SHP77 (cell line): Measurements from ENCODE around the gene MYH16.
"Not testable (repeated sequence)": the region's sequence is repeated elsewhere in the genome, so short reads cannot be mapped to it uniquely, and the experiment has no call there.

Source experiments
- DNase-seq, 2 experiments: peaks; one replicate each; lab custom pipeline; 2025; lab: John Stamatoyannopoulos, UW

MYH16 gene

GRCh38 chr7:99258501-99258900, 14.1 kb upstream of the MYH16 start:
- no peak for DNase-seq

- no peak for DNase-seq
Measured at GRCh38 chr7:99260395-99260794, 12.2 kb upstream of the MYH16 start.

GRCh38 chr7:99261646-99262045, 11.0 kb upstream of the MYH16 start:
- DNase-seq: no peak

- no peak for DNase-seq
Measured at GRCh38 chr7:99265848-99266480, 6.7 kb upstream of the MYH16 start.

- no peak for DNase-seq
Measured at GRCh38 chr7:99267481-99267840, 5.2 kb upstream of the MYH16 start.

GRCh38 chr7:99267841-99268576, 4.6 kb upstream of the MYH16 start:
- no peak for DNase-seq

GRCh38 chr7:99268577-99268908, 4.1 kb upstream of the MYH16 start:
- DNase-seq: no peak

GRCh38 chr7:99270702-99271101, 1.9 kb upstream of the MYH16 start:
- no peak for DNase-seq

GRCh38 chr7:99273561-99273960, 922 bp downstream of the MYH16 start:
- not testable (repeated sequence) for DNase-seq

GRCh38 chr7:99274908-99275307, 2.3 kb downstream of the MYH16 start:
- DNase-seq: not testable (repeated sequence)

GRCh38 chr7:99275496-99275895, 2.9 kb downstream of the MYH16 start:
- DNase-seq: no peak

- no peak for DNase-seq
Measured at GRCh38 chr7:99278180-99278579, 5.5 kb downstream of the MYH16 start.

GRCh38 chr7:99284165-99284564, 11.5 kb downstream of the MYH16 start:
- DNase-seq: not testable (repeated sequence)

GRCh38 chr7:99287779-99288534, 15.3 kb downstream of the MYH16 start:
- no peak for DNase-seq

- no peak for DNase-seq
Measured at GRCh38 chr7:99289185-99289584, 16.5 kb downstream of the MYH16 start.

- not testable (repeated sequence) for DNase-seq
Measured at GRCh38 chr7:99290148-99290547, 17.5 kb downstream of the MYH16 start.

GRCh38 chr7:99290980-99291607, 18.5 kb downstream of the MYH16 start:
- peak in 1 of 2 experiments; percentile 13 for DNase-seq

GRCh38 chr7:99292127-99292526, 19.5 kb downstream of the MYH16 start:
- no peak for DNase-seq

GRCh38 chr7:99293167-99293566, 20.5 kb downstream of the MYH16 start:
- no peak for DNase-seq

GRCh38 chr7:99293650-99294049, 21.0 kb downstream of the MYH16 start:
- DNase-seq: no peak

- no peak for DNase-seq
Measured at GRCh38 chr7:99296471-99296870, 23.8 kb downstream of the MYH16 start.

- no peak for DNase-seq
Measured at GRCh38 chr7:99301496-99301895, 28.9 kb downstream of the MYH16 start.
